Measurements from ENCODE around the gene MRPL18.

The MRPL18 gene

GRCh38 chr6:159826968-159827647 is 36.8 kb downstream of the MRPL18 start:
- H3K36me3 ChIP-seq (ENCODE audit: control insufficient read depth in 1 of 2, insufficient read depth in 2 of 2, low read length in 2 of 2): no peaks in the 10 kb centered on the region
- no peaks in the 10 kb centered on the region for H3K9me3 ChIP-seq (ENCODE audit: control insufficient read depth in 1 of 2, low read length in 2 of 2)
- no peaks in the 10 kb centered on the region for H3K27me3 ChIP-seq (ENCODE audit: control insufficient read depth in 1 of 2, insufficient read depth in 2 of 2, low read length in 2 of 2)
- H3K27ac ChIP-seq (ENCODE audit: low read depth, low read length): no peak overlapping the region
- H3K4me1 ChIP-seq (ENCODE audit: control insufficient read depth in 1 of 2, insufficient read depth in 2 of 2, low read length in 2 of 2): no peaks in the 10 kb centered on the region
- H3K4me3 ChIP-seq (ENCODE audit: low read depth in 1 of 2, low read length in 2 of 2): no peak overlapping the region
- H3K9ac ChIP-seq (ENCODE audit: low read depth in 1 of 2, low read length in 2 of 2): no peak overlapping the region

DNA sequence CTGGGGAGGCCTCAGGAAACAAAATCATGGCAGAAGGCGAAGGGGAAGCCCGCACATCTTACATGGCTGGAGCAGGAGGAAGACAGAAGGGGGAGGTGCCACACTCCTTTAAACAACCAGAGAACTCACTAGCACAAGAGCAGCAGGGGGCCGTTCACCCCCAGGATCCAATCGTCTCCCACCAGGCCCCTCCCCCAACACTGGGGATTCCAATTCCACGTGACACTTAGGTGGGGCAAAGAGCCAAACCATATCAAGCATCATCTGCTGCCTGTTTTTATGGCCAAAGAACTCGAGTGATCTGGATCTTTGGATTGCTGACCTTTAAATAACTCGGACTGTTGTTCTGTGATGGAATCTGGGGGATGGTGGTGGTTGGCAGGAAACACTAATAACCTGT is 37.8 kb downstream of the MRPL18 start:
- H3K4me1 ChIP-seq (ENCODE audit: control insufficient read depth in 1 of 2, insufficient read depth in 2 of 2, low read length in 2 of 2): no peaks in the 10 kb centered on the region
- H3K36me3 ChIP-seq (ENCODE audit: control insufficient read depth in 1 of 2, insufficient read depth in 2 of 2, low read length in 2 of 2): no peaks in the 10 kb centered on the region
- no peak overlapping the region for H3K9ac ChIP-seq (ENCODE audit: low read depth in 1 of 2, low read length in 2 of 2)
- H3K27me3 ChIP-seq (ENCODE audit: control insufficient read depth in 1 of 2, insufficient read depth in 2 of 2, low read length in 2 of 2): no peaks in the 10 kb centered on the region
- no peaks in the 10 kb centered on the region for H3K9me3 ChIP-seq (ENCODE audit: control insufficient read depth in 1 of 2, low read length in 2 of 2)
- H3K4me3 ChIP-seq (ENCODE audit: low read depth in 1 of 2, low read length in 2 of 2): no peak overlapping the region
- H3K27ac ChIP-seq (ENCODE audit: low read depth, low read length): no peak overlapping the region

GRCh38 chr6:159829526-159829925 is 39.3 kb downstream of the MRPL18 start:
- no peaks in the 10 kb centered on the region for H3K27me3 ChIP-seq (ENCODE audit: control insufficient read depth in 1 of 2, insufficient read depth in 2 of 2, low read length in 2 of 2)
- no peak overlapping the region for H3K4me3 ChIP-seq (ENCODE audit: low read depth in 1 of 2, low read length in 2 of 2)
- no peak overlapping the region for H3K9ac ChIP-seq (ENCODE audit: low read depth in 1 of 2, low read length in 2 of 2)
- no peaks in the 10 kb centered on the region for H3K4me1 ChIP-seq (ENCODE audit: control insufficient read depth in 1 of 2, insufficient read depth in 2 of 2, low read length in 2 of 2)
- H3K9me3 ChIP-seq (ENCODE audit: control insufficient read depth in 1 of 2, low read length in 2 of 2): no peaks in the 10 kb centered on the region
- H3K36me3 ChIP-seq (ENCODE audit: control insufficient read depth in 1 of 2, insufficient read depth in 2 of 2, low read length in 2 of 2): no peaks in the 10 kb centered on the region
- H3K27ac ChIP-seq (ENCODE audit: low read depth, low read length): no peak overlapping the region

GRCh38 chr6:159830501-159831372 is 40.5 kb downstream of the MRPL18 start:
- Histone ChIP-seq H3K36me3 (ENCODE audit: control insufficient read depth in 1 of 2, insufficient read depth in 2 of 2, low read length in 2 of 2) (no peaks in the 10 kb centered on the region), H3K27ac (ENCODE audit: low read depth, low read length) (no peak overlapping the region)

DNA sequence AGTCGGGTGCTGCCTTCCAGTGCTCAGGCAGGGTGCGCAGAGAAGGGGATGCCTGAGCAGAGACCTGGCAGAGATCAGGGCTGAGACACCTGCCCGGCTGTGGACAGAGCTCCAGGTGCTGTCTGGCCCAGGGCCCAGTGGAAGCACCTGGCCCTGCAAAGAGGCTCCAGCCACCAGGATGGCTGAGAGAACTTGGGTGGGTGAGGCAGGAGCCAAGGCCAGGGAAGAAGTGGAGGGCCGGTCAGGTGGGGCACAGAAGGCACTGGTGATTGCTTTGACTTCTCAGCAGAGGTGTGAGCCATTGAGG is 41.1 kb downstream of the MRPL18 start:
- no peaks in the 10 kb centered on the region for H3K9me3 ChIP-seq (ENCODE audit: control insufficient read depth in 1 of 2, low read length in 2 of 2)
- no peak overlapping the region for H3K9ac ChIP-seq (ENCODE audit: low read depth in 1 of 2, low read length in 2 of 2)
- no peak overlapping the region for H3K27ac ChIP-seq (ENCODE audit: low read depth, low read length)
- H3K4me3 ChIP-seq (ENCODE audit: low read depth in 1 of 2, low read length in 2 of 2): no peak overlapping the region
- no peaks in the 10 kb centered on the region for H3K4me1 ChIP-seq (ENCODE audit: control insufficient read depth in 1 of 2, insufficient read depth in 2 of 2, low read length in 2 of 2)
- no peaks in the 10 kb centered on the region for H3K36me3 ChIP-seq (ENCODE audit: control insufficient read depth in 1 of 2, insufficient read depth in 2 of 2, low read length in 2 of 2)
- no peaks in the 10 kb centered on the region for H3K27me3 ChIP-seq (ENCODE audit: control insufficient read depth in 1 of 2, insufficient read depth in 2 of 2, low read length in 2 of 2)

More at GRCh38 chr6:159830501-159831372, 40.5 kb downstream of the MRPL18 start:
- Histone ChIP-seq H3K9me3 (ENCODE audit: control insufficient read depth in 1 of 2, low read length in 2 of 2) (no peaks in the 10 kb centered on the region), H3K4me1 (ENCODE audit: control insufficient read depth in 1 of 2, insufficient read depth in 2 of 2, low read length in 2 of 2) (no peaks in the 10 kb centered on the region), H3K27me3 (ENCODE audit: control insufficient read depth in 1 of 2, insufficient read depth in 2 of 2, low read length in 2 of 2) (no peaks in the 10 kb centered on the region), H3K9ac (ENCODE audit: low read depth in 1 of 2, low read length in 2 of 2) (no peak overlapping the region), H3K4me3 (ENCODE audit: low read depth in 1 of 2, low read length in 2 of 2) (no peak overlapping the region)

GRCh38 chr6:159832946-159833345 is 42.7 kb downstream of the MRPL18 start:
- H3K9ac ChIP-seq (ENCODE audit: low read depth in 1 of 2, low read length in 2 of 2): no peak overlapping the region
- H3K36me3 ChIP-seq (ENCODE audit: control insufficient read depth in 1 of 2, insufficient read depth in 2 of 2, low read length in 2 of 2): no peaks in the 10 kb centered on the region
- no peak overlapping the region for H3K27ac ChIP-seq (ENCODE audit: low read depth, low read length)
- H3K4me1 ChIP-seq (ENCODE audit: control insufficient read depth in 1 of 2, insufficient read depth in 2 of 2, low read length in 2 of 2): no peaks in the 10 kb centered on the region
- no peaks in the 10 kb centered on the region for H3K9me3 ChIP-seq (ENCODE audit: control insufficient read depth in 1 of 2, low read length in 2 of 2)
- no peak overlapping the region for H3K4me3 ChIP-seq (ENCODE audit: low read depth in 1 of 2, low read length in 2 of 2)
- H3K27me3 ChIP-seq (ENCODE audit: control insufficient read depth in 1 of 2, insufficient read depth in 2 of 2, low read length in 2 of 2): no peaks in the 10 kb centered on the region

DNA sequence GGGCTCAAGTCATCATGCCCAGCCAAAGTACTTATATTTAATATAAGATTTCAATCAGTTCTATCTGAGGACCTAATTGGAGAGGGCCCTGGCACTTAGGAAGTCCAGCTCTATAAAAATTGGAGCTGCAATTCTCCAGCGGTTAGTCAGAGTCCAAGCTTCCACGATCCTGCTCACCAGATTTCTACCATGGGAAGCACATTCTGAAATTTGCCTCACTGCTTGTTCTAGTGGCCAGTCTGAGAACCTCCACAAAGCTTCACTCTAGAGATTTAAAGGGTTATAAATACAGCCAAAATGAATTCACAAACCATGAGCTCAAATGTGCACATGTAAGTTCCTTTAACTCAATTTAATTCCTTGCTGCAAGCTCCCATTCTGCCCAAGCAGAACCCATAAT is 43.3 kb downstream of the MRPL18 start:
- Histone ChIP-seq H3K27me3 (ENCODE audit: control insufficient read depth in 1 of 2, insufficient read depth in 2 of 2, low read length in 2 of 2) (peaks cover 0 to under 1% of the 10 kb centered on the region in 2 donors), H3K4me3 (ENCODE audit: low read depth in 1 of 2, low read length in 2 of 2) (no peak overlapping the region), H3K36me3 (ENCODE audit: control insufficient read depth in 1 of 2, insufficient read depth in 2 of 2, low read length in 2 of 2) (no peaks in the 10 kb centered on the region), H3K9ac (ENCODE audit: low read depth in 1 of 2, low read length in 2 of 2) (no peak overlapping the region), H3K9me3 (ENCODE audit: control insufficient read depth in 1 of 2, low read length in 2 of 2) (no peaks in the 10 kb centered on the region), H3K4me1 (ENCODE audit: control insufficient read depth in 1 of 2, insufficient read depth in 2 of 2, low read length in 2 of 2) (no peaks in the 10 kb centered on the region), H3K27ac (ENCODE audit: low read depth, low read length) (no peak overlapping the region)

DNA sequence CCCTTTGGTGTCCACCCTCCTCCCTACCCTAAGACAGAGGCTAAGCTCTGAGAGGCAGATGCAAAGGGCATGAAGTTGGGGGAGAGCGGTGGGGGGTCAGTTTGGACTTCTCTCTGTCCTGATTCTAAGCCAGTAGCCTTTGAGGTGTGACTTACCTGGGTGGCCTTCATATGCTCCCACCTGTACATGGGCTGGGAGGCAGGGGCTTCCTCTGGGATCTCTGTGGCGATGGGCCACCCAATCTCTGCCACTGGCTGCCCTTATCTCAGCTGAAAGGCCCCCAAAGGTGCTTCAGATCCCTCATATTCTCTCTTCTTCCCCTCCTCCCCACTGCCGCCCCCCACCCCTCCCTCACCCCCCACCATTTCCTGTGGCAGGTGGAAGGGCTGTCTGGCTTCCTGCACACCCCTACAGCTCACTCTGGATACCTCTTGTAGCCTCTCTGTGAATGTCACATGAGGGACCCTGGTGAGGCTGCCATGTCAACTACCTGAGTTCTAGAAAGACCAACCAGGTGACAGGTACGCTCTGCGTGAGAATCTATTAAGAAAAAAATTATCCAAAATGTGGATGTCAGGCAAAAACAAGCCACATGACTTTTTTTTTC is 43.8 kb downstream of the MRPL18 start:
- Histone ChIP-seq H3K9me3 (ENCODE audit: control insufficient read depth in 1 of 2, low read length in 2 of 2) (no peaks in the 10 kb centered on the region), H3K27me3 (ENCODE audit: control insufficient read depth in 1 of 2, insufficient read depth in 2 of 2, low read length in 2 of 2) (peaks cover 0 to 3% of the 10 kb centered on the region in 2 donors), H3K9ac (ENCODE audit: low read depth in 1 of 2, low read length in 2 of 2) (no peak overlapping the region), H3K27ac (ENCODE audit: low read depth, low read length) (no peak overlapping the region), H3K4me1 (ENCODE audit: control insufficient read depth in 1 of 2, insufficient read depth in 2 of 2, low read length in 2 of 2) (no peaks in the 10 kb centered on the region), H3K4me3 (ENCODE audit: low read depth in 1 of 2, low read length in 2 of 2) (no peak overlapping the region), H3K36me3 (ENCODE audit: control insufficient read depth in 1 of 2, insufficient read depth in 2 of 2, low read length in 2 of 2) (no peaks in the 10 kb centered on the region)

GRCh38 chr6:159836718-159837490 is 46.6 kb downstream of the MRPL18 start:
- Histone ChIP-seq H3K27me3 (ENCODE audit: control insufficient read depth in 1 of 2, insufficient read depth in 2 of 2, low read length in 2 of 2) (peaks cover 0 to 3% of the 10 kb centered on the region in 2 donors), H3K4me3 (ENCODE audit: low read depth in 1 of 2, low read length in 2 of 2) (no peak overlapping the region), H3K9ac (ENCODE audit: low read depth in 1 of 2, low read length in 2 of 2) (no peak overlapping the region), H3K9me3 (ENCODE audit: control insufficient read depth in 1 of 2, low read length in 2 of 2) (no peaks in the 10 kb centered on the region), H3K4me1 (ENCODE audit: control insufficient read depth in 1 of 2, insufficient read depth in 2 of 2, low read length in 2 of 2) (no peaks in the 10 kb centered on the region), H3K27ac (ENCODE audit: low read depth, low read length) (no peak overlapping the region), H3K36me3 (ENCODE audit: control insufficient read depth in 1 of 2, insufficient read depth in 2 of 2, low read length in 2 of 2) (no peaks in the 10 kb centered on the region)

DNA sequence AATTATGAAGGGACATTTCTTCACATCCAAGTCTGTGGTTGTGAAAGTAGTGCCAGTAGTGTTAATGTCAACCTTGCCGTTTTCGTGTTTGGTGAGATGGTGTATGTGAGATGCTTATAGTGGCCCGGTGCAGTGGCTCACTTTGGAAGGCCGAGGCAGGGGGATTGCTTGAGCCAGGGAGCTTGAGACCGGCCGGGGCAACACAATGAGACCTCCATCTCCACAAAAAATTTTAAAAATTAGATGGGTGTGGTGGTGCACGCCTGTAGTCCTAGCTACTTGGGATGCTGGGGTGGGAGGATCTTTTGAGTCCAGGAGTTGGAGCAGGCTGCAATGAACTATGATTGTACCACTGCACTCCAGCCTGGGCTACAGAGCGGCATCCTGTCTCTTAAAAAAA is 47.2 kb downstream of the MRPL18 start:
- no peak overlapping the region for H3K27ac ChIP-seq (ENCODE audit: low read depth, low read length)
- no peaks in the 10 kb centered on the region for H3K4me1 ChIP-seq (ENCODE audit: control insufficient read depth in 1 of 2, insufficient read depth in 2 of 2, low read length in 2 of 2)
- H3K9ac ChIP-seq (ENCODE audit: low read depth in 1 of 2, low read length in 2 of 2): no peak overlapping the region
- H3K36me3 ChIP-seq (ENCODE audit: control insufficient read depth in 1 of 2, insufficient read depth in 2 of 2, low read length in 2 of 2): no peaks in the 10 kb centered on the region
- H3K9me3 ChIP-seq (ENCODE audit: control insufficient read depth in 1 of 2, low read length in 2 of 2): no peaks in the 10 kb centered on the region
- no peak overlapping the region for H3K4me3 ChIP-seq (ENCODE audit: low read depth in 1 of 2, low read length in 2 of 2)
- peaks cover 0 to 3% of the 10 kb centered on the region in 2 donors for H3K27me3 ChIP-seq (ENCODE audit: control insufficient read depth in 1 of 2, insufficient read depth in 2 of 2, low read length in 2 of 2)

Measured in duodenal mucosa (tissue), 2 donors.